Suprapubic skin (tissue), 4 donors: ENCODE measurements around the gene APCDD1.

Experiments used
- CTCF ChIP-seq, 2 donors: fragments of 200-600 bp in 1 of 2; fragments of 450-650 bp in 1 of 2; sonication (generic) in 1 of 2; IDR thresholded peaks; one replicate each; pipeline ENCODE4 v1.5.1; 2016 to 2019; ENCODE audit warnings: antibody characterized with exemption in 2 of 2, mild to moderate bottlenecking in 1 of 2, moderate library complexity in 1 of 2
- POLR2A ChIP-seq, 2 donors: fragments of 450-650 bp; IDR thresholded peaks; one replicate each; pipeline ENCODE4 v1.6.1; 2017; ENCODE audit warnings: antibody characterized with exemption in 2 of 2, mild to moderate bottlenecking in 2 of 2, moderate library complexity in 2 of 2
- POLR2AphosphoS5 ChIP-seq, 3 donors: sonication (generic); formaldehyde crosslinking; IDR thresholded peaks; one replicate each; pipeline ENCODE4 v1.6.1; 2017; ENCODE audit warnings: antibody characterized with exemption in 3 of 3

DNA sequence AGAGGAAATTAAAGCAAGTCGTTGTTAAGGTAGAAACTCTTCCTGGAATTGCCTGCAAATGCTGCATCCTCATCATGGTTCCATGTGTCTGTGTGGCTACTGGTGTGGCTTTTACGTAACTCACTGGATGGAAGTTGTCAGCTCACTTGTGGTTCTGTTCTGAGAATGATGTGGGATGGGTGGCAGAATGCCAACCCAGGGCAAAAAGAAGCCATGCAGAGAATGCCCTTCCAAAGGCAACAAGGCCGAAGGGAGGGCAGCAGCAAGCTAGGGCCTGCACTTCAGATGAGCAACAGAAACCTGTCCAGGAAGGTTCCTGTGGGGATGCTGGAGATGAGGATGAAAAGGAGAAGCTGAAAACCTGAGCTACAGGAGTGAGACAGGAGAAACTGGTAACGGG, 61.0 kb downstream of the APCDD1 start:
- peak in 1 of 3 donors; percentile 50 for TF ChIP-seq POLR2AphosphoS5 (IDR thresholded peaks at IDR 0.05)
- no peak for TF ChIP-seq CTCF (IDR thresholded peaks at IDR 0.05)
- no peak for TF ChIP-seq POLR2A (IDR thresholded peaks at IDR 0.05)
